Measurements from ENCODE around the gene COL8A2. TPM values are rescaled to one million over a fixed set of nuclear protein-coding genes. Genes with fewer than 3 reads are reported as not detected.

Gene COL8A2
- polyA plus RNA-seq, 1 donor from 2014 or later, result not detected

DNA sequence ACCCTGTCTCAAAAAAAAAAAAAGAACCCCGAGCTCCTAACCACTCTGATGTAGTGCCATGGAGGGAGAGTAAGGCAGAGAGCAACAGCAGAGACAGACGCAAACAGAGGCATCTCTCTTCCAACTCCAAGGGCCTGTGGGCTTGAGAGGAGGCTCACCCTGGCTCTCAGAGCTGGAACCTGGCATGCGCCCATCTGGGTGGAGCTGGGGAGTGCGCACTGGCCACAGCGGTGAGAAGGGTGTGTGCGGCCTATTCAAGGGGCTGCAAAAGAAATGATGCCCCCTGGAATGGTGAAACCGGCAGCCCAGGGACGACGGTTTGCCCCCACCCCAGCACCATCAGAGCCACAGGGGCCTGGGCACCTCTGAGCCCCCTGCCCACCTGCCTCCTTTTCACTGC is 17.6 kb downstream of the COL8A2 start:
- H3F3A ChIP-seq (ENCODE audit: insufficient read depth, low read length, poor library complexity, severe bottlenecking), result no peaks in the 10 kb centered on the region
- H3K79me2 ChIP-seq (replicated peaks; ENCODE audit: insufficient read depth, low read length), result no peaks in the 10 kb centered on the region
- no peaks in the 10 kb centered on the region for H4K20me1 ChIP-seq (ENCODE audit: insufficient read depth)
- H3K4me3 ChIP-seq (ENCODE audit: low read length), result no peak overlapping the region
- H3K27me3 ChIP-seq (ENCODE audit: insufficient read depth, low read depth, low read length), result no peaks in the 10 kb centered on the region
- no peaks in the 10 kb centered on the region for H3K9me2 ChIP-seq (ENCODE audit: insufficient read depth, low read length)
- no peak overlapping the region for H3K27ac ChIP-seq (ENCODE audit: low read length)
- no peak overlapping the region for H2AFZ ChIP-seq (ENCODE audit: low read depth, low read length)
- no peak overlapping the region for H3K9ac ChIP-seq (ENCODE audit: low read length)
- no peak for TF ChIP-seq EP300 (conservative IDR thresholded peaks at IDR 0.05; ENCODE audit: poor library complexity, severe bottlenecking)
- H3K36me3 ChIP-seq (ENCODE audit: insufficient read depth, low read length), result no peaks in the 10 kb centered on the region
- no peak overlapping the region for H3K4me2 ChIP-seq (ENCODE audit: low read length)
- no peaks in the 10 kb centered on the region for H3K9me3 ChIP-seq (ENCODE audit: low read length)

DNA sequence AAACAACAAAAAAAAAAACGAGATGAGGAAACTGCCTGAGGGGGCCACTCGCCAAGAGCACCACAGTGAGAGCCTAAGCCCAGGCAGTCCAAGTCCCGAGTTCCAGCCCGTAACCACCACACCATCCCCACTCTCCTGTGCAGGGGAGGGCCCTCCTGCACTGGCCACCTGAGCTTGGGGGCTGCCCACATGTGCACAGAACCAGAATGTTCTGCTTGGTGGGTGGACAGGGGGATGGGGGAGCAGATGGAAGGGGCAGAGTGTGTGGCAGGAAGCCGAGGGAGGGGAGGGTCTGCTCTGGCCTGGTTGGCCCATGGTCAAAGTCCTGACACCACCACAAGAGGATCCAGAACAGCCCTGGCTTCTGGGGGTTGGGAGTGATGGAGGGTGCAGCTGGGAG is 18.8 kb downstream of the COL8A2 start:
- Histone ChIP-seq H3K9me2 (ENCODE audit: insufficient read depth, low read length) (no peaks in the 10 kb centered on the region), H4K20me1 (ENCODE audit: insufficient read depth) (no peaks in the 10 kb centered on the region), H2AFZ (ENCODE audit: low read depth, low read length) (no peak overlapping the region), H3K4me3 (ENCODE audit: low read length) (no peak overlapping the region), H3K9me3 (ENCODE audit: low read length) (no peaks in the 10 kb centered on the region), H3F3A (ENCODE audit: insufficient read depth, low read length, poor library complexity, severe bottlenecking) (no peaks in the 10 kb centered on the region), H3K9ac (ENCODE audit: low read length) (no peak overlapping the region), H3K27ac (ENCODE audit: low read length) (no peak overlapping the region), H3K27me3 (ENCODE audit: insufficient read depth, low read depth, low read length) (no peaks in the 10 kb centered on the region), H3K4me2 (ENCODE audit: low read length) (no peak overlapping the region), H3K79me2 (replicated peaks; ENCODE audit: insufficient read depth, low read length) (no peaks in the 10 kb centered on the region), H3K36me3 (ENCODE audit: insufficient read depth, low read length) (no peaks in the 10 kb centered on the region)
- no peak for TF ChIP-seq TAF1 (IDR thresholded peaks at IDR 0.05; ENCODE audit: low read depth)
- no peak for TF ChIP-seq SMC3 (conservative IDR thresholded peaks at IDR 0.05; ENCODE audit: poor library complexity)
- no peak for TF ChIP-seq POLR2AphosphoS5 (IDR thresholded peaks at IDR 0.05)
- TF ChIP-seq EP300 (conservative IDR thresholded peaks at IDR 0.05; ENCODE audit: poor library complexity, severe bottlenecking), result no peak
- no peak for TF ChIP-seq RAD21 (conservative IDR thresholded peaks at IDR 0.05)
- TF ChIP-seq, protein P1, sequence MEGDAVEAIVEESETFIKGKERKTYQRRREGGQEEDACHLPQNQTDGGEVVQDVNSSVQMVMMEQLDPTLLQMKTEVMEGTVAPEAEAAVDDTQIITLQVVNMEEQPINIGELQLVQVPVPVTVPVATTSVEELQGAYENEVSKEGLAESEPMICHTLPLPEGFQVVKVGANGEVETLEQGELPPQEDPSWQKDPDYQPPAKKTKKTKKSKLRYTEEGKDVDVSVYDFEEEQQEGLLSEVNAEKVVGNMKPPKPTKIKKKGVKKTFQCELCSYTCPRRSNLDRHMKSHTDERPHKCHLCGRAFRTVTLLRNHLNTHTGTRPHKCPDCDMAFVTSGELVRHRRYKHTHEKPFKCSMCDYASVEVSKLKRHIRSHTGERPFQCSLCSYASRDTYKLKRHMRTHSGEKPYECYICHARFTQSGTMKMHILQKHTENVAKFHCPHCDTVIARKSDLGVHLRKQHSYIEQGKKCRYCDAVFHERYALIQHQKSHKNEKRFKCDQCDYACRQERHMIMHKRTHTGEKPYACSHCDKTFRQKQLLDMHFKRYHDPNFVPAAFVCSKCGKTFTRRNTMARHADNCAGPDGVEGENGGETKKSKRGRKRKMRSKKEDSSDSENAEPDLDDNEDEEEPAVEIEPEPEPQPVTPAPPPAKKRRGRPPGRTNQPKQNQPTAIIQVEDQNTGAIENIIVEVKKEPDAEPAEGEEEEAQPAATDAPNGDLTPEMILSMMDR (IDR thresholded peaks at IDR 0.05; ENCODE audit: poor library complexity, severe bottlenecking), result no peak
- TF ChIP-seq, protein P2, sequence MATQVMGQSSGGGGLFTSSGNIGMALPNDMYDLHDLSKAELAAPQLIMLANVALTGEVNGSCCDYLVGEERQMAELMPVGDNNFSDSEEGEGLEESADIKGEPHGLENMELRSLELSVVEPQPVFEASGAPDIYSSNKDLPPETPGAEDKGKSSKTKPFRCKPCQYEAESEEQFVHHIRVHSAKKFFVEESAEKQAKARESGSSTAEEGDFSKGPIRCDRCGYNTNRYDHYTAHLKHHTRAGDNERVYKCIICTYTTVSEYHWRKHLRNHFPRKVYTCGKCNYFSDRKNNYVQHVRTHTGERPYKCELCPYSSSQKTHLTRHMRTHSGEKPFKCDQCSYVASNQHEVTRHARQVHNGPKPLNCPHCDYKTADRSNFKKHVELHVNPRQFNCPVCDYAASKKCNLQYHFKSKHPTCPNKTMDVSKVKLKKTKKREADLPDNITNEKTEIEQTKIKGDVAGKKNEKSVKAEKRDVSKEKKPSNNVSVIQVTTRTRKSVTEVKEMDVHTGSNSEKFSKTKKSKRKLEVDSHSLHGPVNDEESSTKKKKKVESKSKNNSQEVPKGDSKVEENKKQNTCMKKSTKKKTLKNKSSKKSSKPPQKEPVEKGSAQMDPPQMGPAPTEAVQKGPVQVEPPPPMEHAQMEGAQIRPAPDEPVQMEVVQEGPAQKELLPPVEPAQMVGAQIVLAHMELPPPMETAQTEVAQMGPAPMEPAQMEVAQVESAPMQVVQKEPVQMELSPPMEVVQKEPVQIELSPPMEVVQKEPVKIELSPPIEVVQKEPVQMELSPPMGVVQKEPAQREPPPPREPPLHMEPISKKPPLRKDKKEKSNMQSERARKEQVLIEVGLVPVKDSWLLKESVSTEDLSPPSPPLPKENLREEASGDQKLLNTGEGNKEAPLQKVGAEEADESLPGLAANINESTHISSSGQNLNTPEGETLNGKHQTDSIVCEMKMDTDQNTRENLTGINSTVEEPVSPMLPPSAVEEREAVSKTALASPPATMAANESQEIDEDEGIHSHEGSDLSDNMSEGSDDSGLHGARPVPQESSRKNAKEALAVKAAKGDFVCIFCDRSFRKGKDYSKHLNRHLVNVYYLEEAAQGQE (IDR thresholded peaks at IDR 0.05; ENCODE audit: borderline replicate concordance), result no peak
- TF ChIP-seq EZH2 (IDR thresholded peaks at IDR 0.05; ENCODE audit: borderline replicate concordance, insufficient read depth, low read length, poor library complexity, severe bottlenecking), result no peak

DNA sequence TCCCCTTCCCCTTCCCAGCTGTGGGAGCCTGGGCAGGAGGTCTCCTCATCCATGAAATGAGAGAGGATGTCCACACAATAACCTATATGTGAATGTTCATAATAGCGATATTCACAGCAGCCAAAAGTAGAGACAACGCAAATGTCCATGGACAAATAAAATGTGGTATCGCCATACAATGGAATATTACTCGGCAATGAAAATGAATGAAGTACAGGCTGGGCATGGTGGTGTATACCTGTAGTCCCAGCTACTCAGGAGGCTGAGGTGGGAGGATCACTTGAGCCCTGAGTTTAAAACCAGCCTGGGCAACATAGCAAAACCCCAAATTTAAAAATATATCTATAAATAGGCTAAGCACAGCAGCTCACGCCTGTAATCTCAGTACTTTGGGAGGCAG is 23.5 kb downstream of the COL8A2 start:
- H3K9me3 ChIP-seq (ENCODE audit: low read length), result no peaks in the 10 kb centered on the region

More for the DNA sequence above, 23.5 kb downstream of the COL8A2 start:
- TF ChIP-seq RAD21 (conservative IDR thresholded peaks at IDR 0.05) (no peak), EP300 (conservative IDR thresholded peaks at IDR 0.05; ENCODE audit: poor library complexity, severe bottlenecking) (no peak), EZH2 (IDR thresholded peaks at IDR 0.05; ENCODE audit: borderline replicate concordance, insufficient read depth, low read length, poor library complexity, severe bottlenecking) (no peak), MXI1 (conservative IDR thresholded peaks at IDR 0.05; ENCODE audit: poor library complexity, severe bottlenecking) (no peak), TAF1 (IDR thresholded peaks at IDR 0.05; ENCODE audit: low read depth) (no peak), SMC3 (conservative IDR thresholded peaks at IDR 0.05; ENCODE audit: poor library complexity) (no peak), POLR2AphosphoS5 (IDR thresholded peaks at IDR 0.05) (no peak)
- TF ChIP-seq, protein P1 (IDR thresholded peaks at IDR 0.05; ENCODE audit: poor library complexity, severe bottlenecking), result no peak
- TF ChIP-seq, protein P2 (IDR thresholded peaks at IDR 0.05; ENCODE audit: borderline replicate concordance), result no peak
- Histone ChIP-seq H3K79me2 (replicated peaks; ENCODE audit: insufficient read depth, low read length) (no peaks in the 10 kb centered on the region), H3K9ac (ENCODE audit: low read length) (no peak overlapping the region), H3K27me3 (ENCODE audit: insufficient read depth, low read depth, low read length) (no peaks in the 10 kb centered on the region), H2AFZ (ENCODE audit: low read depth, low read length) (no peak overlapping the region), H3F3A (ENCODE audit: insufficient read depth, low read length, poor library complexity, severe bottlenecking) (no peaks in the 10 kb centered on the region), H4K20me1 (ENCODE audit: insufficient read depth) (no peaks in the 10 kb centered on the region), H3K9me2 (ENCODE audit: insufficient read depth, low read length) (no peaks in the 10 kb centered on the region), H3K36me3 (ENCODE audit: insufficient read depth, low read length) (no peaks in the 10 kb centered on the region), H3K4me3 (ENCODE audit: low read length) (no peak overlapping the region), H3K4me2 (ENCODE audit: low read length) (no peak overlapping the region), H3K27ac (ENCODE audit: low read length) (no peak overlapping the region)

Measured in neural cell (in vitro differentiated cells).